Measurements from ENCODE around the gene TAF13. TPM values are rescaled to one million over a fixed set of nuclear protein-coding genes. Genes with fewer than 3 reads are reported as not detected.

The TAF13 gene
- total RNA-seq, 2 experiments from 2014 or later: 18.5 to 19.0 TPM

- Mint-ChIP-seq H3K27ac (no peak overlapping the region), H3K4me3 (no peak overlapping the region), H3K4me1 (ENCODE audit: low read depth) (peaks cover 15% of the 10 kb centered on the region), H3K9me3 (no peaks in the 10 kb centered on the region), H3K36me3 (ENCODE audit: low read depth) (peaks cover 22% of the 10 kb centered on the region), H3K27me3 (no peaks in the 10 kb centered on the region)
- CTCF ChIA-PET: no interaction called here
- TF ChIP-seq CTCF (IDR thresholded peaks at IDR 0.05): no peak
- intact Hi-C loops (cut with micrococcal nuclease): no loop called here
- POLR2A ChIA-PET: no interaction called here
- no peak for ATAC-seq
- no peak for DNase-seq
These were observed 30.1 kb upstream of the TAF13 start for GRCh38 chr1:109105881-109106280.

GRCh38 chr1:109104364-109105151, 28.8 kb upstream of the TAF13 start:
- no peak for TF ChIP-seq CTCF (IDR thresholded peaks at IDR 0.05)
- Mint-ChIP-seq H3K27me3 (no peaks in the 10 kb centered on the region), H3K27ac (no peak overlapping the region), H3K36me3 (ENCODE audit: low read depth) (peaks cover 30% of the 10 kb centered on the region), H3K4me3 (no peak overlapping the region), H3K4me1 (ENCODE audit: low read depth) (peaks cover 4% of the 10 kb centered on the region), H3K9me3 (no peaks in the 10 kb centered on the region)
- POLR2A ChIA-PET: interaction anchor here (0.7 to 1.4 kb wide), 3 partner anchors 9 to 321 kb away, joined by 3 to 5 read pairs (median 3); partner anchors contain the start of genes ELAPOR1, PSMA5 and TMEM167B
- CTCF ChIA-PET: interaction anchor here (1.0 kb wide), 1 partner anchor 8 kb away, joined by 3 read pairs; a partner anchor contains a TSS
- intact Hi-C loops (cut with micrococcal nuclease): no loop called here
- ATAC-seq: no peak
- DNase-seq: no peak

GRCh38 chr1:109099938-109100773, 24.4 kb upstream of the TAF13 start:
- TF ChIP-seq CTCF (IDR thresholded peaks at IDR 0.05): peak; percentile 73
- Mint-ChIP-seq H3K27me3 (no peaks in the 10 kb centered on the region), H3K4me1 (ENCODE audit: low read depth) (peaks cover 5% of the 10 kb centered on the region), H3K27ac (peak overlapping the region; percentile 98), H3K36me3 (ENCODE audit: low read depth) (peaks cover 30% of the 10 kb centered on the region), H3K4me3 (peak overlapping the region; percentile 98), H3K9me3 (no peaks in the 10 kb centered on the region)
- ATAC-seq: peak; percentile 94
- POLR2A ChIA-PET: interaction anchor here (0.5 to 4.8 kb wide), 27 partner anchors 8 to 1239 kb away, joined by 3 to 98 read pairs (median 4); partner anchors contain the start of genes ATXN7L2, CLCC1, ELAPOR1 and RBM15
- CTCF ChIA-PET: interaction anchor here (0.6 to 6.2 kb wide), 17 partner anchors 9 to 143 kb away, joined by 3 to 95 read pairs (median 4); partner anchors contain the start of genes ELAPOR1, SARS1, TAF13 and TMEM167B
- intact Hi-C loops (cut with micrococcal nuclease): no loop called here
- DNase-seq: peak; percentile 98

GRCh38 chr1:109096120-109096519, 20.3 kb upstream of the TAF13 start:
- ATAC-seq: no peak
- Mint-ChIP-seq H3K4me3 (no peak overlapping the region), H3K27me3 (no peaks in the 10 kb centered on the region), H3K4me1 (ENCODE audit: low read depth) (peaks cover 21% of the 10 kb centered on the region), H3K27ac (no peak overlapping the region), H3K36me3 (ENCODE audit: low read depth) (peaks cover 31% of the 10 kb centered on the region), H3K9me3 (no peaks in the 10 kb centered on the region)
- ChIA-PET CTCF (interaction anchor here (6.2 kb wide), 1 partner anchor 16 kb away, joined by 95 read pairs; the partner anchor contains the start of gene ELAPOR1), POLR2A (no interaction called here)
- TF ChIP-seq CTCF (IDR thresholded peaks at IDR 0.05): no peak
- DNase-seq: no peak
- intact Hi-C loops (cut with micrococcal nuclease): no loop called here
